ENCODE data around the gene GPR155. TPM values are rescaled to one million over a fixed set of nuclear protein-coding genes. Genes with fewer than 3 reads are reported as not detected.
A peak's percentile ranks its signal among the peaks of the same experiment; 100 is the strongest.
"Not testable (repeated sequence)": the region's sequence is repeated elsewhere in the genome, so short reads cannot be mapped to it uniquely, and the experiment has no call there.

GPR155 gene
- total RNA-seq, 1 donor from 2014 or later, result 3.7 TPM

DNA sequence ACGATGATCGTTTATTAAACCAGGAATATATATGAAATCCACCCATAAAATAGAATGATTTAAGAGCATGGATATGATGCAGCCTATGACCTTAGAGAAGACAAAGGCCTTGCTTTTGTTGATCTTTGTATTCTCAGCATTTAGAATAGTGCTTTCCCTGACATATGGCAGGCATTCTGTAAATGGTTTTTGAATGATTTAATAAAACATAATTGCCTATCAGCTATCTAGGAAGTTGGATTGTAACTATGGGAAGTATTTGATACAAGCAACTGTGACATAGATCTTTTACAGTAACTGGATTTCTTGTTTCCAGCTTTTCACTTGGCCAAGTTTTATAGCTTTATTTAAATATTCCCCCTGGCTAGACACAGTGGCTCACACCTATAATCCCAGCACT, 5.1 kb upstream of the GPR155 start:
- no peak for ATAC-seq

DNA sequence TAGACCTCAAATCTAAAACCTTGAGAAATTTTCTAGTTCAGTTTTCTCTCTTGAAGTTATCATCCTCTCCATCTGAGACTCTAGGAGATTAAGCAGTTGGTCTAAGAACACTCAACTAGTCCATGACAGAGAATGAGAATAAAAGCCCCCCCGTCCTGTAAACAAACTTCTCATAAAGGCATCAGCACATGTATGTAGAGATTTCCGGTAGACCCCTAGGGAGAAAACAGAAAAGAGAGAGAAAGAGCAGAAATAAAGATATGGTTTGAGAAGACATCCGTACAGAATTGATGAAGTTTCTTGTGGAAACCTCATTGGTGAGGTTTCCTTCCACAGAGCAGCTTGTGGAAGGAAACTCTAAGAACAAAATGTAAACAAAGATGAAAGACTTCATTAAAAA, 3.2 kb upstream of the GPR155 start:
- no peak for ATAC-seq

DNA sequence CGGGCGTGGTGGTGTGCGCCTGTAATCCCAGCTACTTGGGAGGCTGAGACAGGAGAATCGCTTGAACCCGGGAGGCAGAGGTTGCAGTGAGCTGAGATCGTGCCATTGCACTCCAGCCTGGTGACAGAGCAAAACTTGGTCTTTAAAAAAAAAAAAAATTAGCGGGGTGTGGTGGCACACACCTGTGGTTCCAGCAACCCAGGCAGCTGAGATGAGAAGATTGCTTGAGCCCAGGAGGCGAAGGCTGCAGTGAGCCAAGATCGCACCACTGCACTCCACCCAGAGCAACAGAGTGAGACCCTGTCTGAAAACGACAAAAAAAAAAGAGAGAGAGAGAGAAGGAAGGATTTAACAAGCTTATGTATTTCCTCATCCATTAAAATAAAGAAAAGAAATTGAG, 2.7 kb upstream of the GPR155 start:
- ATAC-seq, result not testable (repeated sequence)

DNA sequence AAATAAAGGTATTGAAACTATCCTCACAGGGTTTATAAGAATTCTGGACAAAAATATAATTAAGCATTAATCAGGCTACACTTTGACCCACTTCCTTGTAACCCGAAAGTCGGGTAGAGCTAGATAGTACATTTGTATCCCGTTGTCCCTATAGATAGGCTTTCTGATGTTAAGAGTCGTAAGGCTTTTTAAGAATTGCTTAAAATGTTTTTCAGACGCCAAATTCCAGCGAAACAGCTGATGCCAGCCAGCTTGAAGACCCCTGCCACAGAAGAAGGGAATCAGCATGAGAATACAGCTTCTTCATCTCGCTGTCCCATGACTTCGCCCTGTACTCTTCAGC, 962 bp upstream of the GPR155 start:
- no peak for ATAC-seq

DNA sequence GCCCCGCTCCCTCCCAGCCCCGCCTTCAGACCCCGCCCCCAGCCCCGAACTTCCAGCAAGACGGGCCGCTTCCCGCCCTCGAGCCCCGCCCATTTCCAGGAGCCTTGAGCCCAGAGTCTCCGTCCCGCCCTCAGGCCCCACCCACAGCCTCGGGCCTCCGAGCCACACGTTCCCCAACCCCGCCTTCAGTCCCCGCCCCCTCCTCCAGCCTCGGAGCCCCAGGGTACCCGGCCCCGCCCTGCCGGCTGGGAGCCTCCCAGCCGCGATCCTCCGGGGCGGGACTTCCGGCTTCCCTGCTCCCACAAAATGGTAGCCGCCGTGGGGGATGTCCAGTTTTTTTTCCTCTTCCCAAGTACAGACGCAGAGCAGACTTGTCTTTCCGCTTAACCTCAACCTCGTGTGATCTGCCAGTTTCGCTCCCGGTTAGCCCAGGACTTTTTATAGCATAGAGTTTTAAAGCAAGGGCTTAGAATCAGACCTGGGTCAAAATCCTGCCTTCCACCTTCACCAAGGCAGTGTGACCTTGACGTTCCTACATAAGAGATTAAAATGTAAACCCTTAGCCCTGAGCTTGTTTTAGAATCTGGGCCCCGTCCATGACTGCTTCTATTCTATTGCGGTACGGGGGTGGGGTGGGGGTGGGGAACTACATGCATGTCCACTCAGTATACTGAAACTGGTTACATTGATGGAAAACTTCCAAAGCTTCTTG, 435 bp upstream of the GPR155 start:
- peak; percentile 100 for ATAC-seq

DNA sequence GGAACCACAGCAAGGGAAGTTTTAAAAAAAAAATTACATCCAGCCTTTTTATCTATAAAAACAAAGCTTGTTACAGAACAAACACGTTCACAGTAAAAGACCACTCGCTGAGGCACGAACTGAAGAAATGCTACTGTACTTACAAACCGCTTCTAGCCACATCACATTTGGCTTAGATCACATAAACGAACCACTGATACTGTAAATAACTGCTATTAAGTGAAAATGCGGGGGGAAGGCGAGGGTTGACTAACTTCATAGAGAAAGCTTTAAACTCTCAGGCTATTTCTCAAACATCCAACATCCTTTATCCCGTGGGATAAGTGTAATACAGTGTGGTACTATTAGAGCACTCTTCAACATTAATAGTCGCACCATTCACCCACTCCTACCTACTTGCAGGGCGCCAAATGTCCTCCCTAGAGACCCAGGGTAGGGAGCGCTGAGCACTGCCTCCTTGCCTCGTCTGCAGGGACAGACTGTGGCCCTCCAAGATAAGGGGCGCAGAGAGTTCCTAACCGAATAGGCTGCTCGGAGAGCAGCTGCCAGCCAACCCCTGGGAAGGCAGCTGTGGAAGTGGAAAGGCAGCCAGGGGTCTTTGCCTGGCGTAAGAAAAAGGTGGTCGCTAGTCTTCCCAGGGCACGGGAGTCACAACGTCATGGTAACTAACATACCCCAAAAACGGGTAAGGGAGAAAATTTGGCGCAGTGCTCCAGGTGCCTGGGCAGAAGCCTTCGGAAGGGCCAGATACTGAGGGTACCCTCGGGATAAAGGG, 854 bp downstream of the GPR155 start:
- ATAC-seq, result no peak

DNA sequence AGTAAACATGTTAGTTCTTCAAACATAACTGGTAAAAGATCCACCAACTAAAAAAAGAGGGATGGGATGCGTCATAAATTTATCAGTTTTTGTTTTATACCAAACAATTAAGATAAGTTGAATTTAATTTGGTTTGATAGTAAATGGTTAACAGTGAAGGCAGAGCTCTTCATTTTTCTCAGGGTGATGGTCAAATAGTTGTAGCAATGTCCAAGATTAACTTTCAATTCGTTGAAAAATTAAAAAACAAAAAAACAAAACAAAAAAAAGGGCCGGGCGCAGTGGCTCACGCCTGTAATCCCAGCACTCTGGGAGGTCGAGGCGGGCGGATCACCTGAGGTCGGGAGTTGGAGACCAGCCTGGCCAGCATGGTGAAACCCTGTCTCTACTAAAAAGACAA, 1.8 kb downstream of the GPR155 start:
- ATAC-seq, result not testable (repeated sequence)

DNA sequence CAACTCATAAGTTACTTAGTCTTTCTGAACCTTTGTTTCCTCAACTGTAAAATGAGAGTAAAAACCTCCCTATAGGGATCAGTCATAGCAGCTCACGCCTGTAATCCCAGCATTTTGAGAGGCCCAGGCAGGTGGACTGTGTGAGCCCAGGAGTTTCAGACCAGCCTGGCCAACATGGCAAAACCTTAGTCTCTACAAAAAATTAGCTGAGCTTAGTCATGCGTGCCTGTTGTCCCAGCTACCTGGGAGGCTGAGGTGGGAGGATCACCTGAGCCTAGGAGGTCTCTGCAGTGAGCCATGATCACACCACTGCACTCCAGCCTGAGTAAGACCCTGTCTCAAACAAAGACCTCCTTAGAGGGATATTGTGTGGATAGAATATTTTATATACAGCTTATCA, 2.3 kb downstream of the GPR155 start:
- ATAC-seq, result no peak

DNA sequence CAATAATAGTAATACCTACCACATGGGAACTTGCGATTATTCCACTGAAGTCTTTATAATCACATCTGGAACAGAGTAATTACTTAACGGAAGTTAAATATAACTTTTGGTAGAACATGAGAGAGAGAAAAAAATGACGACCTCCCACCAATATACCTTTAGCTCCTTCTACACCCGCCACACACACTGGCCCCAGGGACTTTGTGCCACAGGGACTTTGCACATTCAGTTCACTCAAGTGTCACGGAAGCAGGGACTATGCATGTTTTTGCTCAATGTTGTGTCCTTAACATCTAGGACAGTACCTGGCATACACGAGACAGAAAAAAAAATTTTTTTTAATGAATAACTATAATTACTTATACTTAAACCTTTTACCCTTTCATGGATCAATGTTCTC, 4.0 kb downstream of the GPR155 start:
- ATAC-seq, result no peak

DNA sequence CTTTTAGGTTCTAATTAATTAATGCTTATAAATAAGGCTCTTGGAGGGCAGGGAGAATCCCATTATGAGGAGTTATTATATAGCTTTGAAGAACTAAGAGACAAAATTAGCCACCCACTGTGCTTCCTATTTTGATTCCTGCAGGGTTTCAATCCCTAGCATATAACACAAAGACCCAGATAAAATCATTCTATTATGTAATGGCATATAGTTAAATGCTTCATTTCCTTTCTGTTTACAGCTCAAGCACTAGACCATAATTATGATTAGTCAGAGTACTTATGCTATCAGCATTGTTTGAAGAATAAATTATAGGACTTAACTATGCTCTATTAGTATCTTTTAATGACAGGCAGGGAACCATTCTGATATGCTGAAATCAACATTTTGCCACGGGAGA, 9.1 kb downstream of the GPR155 start:
- no peak for ATAC-seq

DNA sequence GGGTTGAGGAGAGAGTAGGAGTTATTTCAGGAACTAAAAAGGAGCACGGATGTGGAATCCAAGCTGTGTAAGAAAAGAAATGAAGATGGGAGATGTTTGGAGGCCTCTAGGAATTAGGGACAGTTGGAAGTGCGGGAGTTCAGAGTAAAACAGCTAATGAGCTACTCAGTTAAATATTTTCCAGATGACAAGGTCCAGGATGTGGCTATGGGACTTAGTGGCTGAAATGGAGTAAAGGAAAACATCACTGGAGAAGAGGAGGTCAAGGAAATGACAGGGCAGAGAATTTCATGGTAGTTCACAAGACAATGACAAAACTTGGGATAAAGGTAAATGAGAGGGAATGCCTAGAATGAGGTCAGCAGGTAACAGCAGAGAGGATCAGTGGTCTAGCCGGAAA, 13.0 kb downstream of the GPR155 start:
- no peak for ATAC-seq

DNA sequence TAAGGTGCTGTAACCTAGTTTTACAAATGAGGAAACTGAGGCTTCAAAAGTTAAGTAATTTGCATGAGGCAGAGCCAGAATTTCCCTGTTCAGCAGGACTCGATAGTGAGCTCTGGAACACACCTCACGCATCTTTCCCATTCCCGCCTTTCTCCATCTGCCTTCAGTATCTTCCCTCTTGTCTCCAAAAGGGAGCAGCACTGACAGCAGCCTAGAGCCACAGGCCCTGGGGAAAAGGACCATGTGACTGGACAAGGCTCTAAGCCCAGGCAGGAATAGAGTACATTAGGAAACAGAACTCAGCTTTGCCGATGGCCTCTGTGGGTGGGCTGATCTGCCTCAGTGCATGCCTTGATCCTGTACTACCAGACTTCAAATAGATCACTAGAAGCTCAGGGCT, 21.5 kb downstream of the GPR155 start:
- no peak for ATAC-seq

DNA sequence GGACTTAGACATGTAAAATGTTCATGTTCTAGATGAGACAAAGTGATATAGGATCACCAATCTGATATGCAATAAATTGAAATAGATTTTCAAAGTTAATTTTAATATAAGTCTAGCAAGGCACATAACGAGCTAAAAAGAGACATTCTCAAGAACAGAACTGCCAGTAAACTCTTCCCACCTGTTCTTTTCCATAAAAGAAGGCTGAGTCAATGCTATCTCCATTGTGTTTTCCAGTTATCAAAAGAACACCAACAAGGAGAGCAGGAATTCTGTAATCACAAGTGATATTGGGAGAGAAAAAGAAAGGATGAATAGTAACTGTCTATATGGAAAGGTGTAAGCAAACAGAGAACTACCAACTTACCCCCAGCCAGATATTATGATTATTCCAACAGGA, 25.6 kb downstream of the GPR155 start:
- no peak for ATAC-seq

DNA sequence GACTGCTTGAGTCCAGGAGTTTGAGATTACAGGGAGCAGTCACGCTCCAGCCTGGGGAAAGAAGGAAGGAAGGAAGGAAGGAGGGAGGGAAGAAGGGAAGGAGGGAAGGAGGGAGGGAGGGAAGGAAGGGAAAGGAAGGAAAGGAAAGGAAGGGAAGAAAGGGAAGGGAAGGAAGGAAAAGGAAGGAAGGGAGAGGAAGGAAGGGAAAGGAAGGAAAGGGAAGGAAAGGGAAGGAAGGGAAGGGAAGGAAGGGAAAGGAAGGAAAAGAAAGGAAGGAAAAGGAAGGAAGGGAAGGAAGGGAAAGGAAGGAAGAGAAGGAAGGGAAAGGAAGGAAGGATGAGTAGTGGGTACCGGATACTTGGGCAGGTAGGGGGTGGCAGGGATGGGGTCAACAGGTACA, 32.3 kb downstream of the GPR155 start:
- ATAC-seq, result no peak

DNA sequence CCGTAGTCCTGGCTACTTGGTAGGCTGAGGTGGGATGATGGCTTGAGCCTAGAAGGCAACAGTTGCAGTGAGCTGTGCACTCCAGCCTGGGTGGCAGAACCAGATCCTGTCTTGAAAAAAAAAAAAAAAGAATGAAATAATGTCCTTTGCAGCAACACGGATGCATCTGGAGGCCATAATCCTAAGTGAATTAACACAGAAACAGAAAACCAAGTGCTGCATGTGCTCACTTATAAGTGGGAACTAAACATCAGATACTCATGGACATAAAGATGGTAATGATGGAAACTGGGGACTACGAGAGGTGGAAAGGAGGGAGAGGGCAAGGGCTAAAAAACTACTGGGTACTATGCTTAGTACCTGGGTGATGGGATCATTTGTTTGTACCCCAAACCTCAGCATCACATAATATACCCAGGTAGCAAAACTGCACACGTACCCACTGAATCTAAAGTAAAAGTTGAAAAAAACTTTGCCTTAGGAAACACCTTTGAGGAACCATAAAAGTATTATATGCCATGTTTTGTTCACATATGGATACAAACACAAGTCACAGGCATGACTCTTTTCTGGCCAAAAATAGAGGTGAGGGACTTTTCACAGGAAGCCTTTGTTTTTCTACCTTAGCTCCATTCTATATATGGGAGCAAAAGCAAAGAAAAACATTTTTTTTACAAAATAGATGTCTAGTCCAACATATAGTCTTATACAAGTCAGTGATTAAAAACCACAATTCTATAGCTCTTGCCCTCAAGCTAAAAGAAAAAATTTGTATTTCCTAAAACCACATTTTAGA, 36.6 kb downstream of the GPR155 start:
- ATAC-seq, result no peak

DNA sequence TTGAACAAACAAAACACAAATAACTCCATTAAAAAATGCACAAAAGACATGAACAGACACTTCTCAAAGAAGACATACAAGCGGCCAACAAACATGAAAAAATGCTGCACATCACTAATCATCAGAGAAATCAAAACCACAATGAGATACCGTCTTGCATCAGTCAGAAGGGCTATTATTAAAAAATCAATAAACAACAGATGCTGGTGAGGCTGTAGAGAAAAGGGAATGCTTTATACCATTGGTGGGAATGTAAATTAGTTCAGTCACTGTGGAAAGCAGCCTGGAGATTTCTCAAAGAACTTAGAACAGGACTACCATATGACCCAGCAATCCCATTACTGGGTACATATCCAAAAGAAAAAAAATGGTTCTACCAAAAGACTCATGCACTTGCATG, 37.8 kb downstream of the GPR155 start:
- ATAC-seq, result no peak

DNA sequence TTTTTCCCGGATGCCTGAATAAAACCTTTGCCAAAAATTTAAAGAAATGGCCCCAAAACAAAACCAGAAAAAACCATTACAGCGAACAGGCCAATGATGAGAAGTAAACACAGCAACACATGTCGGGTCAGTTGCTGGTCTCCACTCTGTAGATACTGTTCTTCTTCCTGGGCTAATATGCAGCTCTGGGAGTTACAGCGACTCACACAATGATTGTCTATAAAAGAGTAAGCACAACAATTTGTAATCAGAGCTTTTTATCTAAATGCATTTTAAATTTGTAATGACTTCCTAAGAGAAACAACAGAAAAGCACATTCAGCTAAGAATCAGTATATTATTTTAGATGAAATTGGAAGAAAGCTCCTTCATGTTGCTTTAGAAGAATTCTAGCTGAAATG, 40.3 kb downstream of the GPR155 start:
- ATAC-seq, result no peak

DNA sequence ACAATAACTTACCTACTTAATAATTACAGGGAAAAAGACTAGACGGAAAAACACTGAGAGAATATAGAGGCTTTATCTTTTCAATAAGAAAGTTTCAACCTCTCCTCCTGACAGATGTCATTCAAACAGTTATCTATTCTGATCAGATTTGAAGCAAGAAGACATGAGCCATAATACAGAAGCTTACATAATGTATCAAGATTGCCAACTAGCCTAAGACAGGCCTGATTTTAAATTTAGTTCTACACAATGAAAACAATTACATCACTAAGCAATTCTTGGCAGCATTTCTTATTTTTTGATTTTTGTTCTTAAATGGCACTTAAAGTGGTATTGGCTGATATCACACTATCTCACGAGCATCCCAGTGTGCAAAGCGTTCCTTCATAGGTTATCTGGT, 41.6 kb downstream of the GPR155 start:
- ATAC-seq, result no peak

DNA sequence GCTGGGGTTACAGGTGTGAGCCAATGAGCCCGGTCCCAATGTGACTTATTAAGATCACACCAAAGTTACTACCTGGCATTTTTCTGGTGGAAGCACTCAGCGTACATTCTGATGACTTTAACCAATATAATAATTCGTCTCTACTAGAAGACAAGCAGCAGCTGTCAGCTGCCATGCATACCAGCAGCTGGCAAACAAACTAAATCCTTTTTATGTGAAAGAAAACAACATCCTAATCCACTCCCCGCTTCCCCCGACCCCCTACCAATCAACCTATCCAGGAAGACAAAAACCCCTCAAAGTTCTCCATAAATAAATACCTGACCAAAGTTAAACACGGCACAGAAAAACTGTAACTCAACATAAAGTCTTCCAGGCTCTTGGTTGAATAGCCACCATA, 42.1 kb downstream of the GPR155 start:
- no peak for ATAC-seq

DNA sequence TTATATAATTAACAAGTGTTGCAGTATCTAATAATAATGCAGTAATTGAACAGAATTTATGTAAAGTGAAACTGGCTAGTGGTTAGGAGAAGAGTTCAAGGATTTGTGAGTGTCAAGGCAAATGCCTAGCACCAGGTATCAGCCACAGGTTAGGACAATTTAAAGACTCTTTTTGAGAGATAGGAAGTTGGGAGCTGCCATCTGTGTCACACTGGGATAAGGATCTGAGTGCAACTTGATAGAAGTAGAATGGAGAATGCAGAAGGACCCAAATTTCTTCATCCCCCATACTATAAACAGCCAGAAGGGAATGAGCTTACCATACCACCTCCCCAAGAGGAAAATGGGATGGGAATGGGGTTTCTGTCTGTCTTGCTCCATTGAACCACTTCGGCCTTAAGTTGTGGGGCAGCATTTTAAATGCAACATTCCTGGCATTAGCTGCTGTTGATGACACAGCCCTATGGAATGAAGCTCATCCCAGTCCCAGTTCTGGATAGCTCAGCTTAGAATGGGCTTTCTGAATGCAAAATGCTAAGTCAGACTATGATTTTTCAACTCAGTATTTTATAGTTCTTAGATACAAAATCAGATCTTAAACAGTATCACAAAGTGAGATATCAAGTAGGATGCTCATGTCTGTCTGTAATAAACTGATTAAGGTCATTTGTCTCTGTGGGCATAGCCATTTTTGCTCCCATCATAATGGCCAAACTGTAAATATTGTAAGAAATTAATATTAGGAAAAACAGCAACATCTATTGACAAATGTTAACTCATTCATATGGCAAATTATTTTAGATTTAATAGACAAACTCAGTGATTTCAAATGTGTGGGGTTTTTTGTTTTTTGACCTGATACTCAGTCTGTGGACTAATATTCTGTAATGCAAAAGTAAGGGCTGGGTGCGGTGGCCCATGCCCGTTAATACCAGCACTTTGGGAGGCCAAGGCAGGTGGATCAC, 44.0 kb downstream of the GPR155 start:
- no peak for ATAC-seq

DNA sequence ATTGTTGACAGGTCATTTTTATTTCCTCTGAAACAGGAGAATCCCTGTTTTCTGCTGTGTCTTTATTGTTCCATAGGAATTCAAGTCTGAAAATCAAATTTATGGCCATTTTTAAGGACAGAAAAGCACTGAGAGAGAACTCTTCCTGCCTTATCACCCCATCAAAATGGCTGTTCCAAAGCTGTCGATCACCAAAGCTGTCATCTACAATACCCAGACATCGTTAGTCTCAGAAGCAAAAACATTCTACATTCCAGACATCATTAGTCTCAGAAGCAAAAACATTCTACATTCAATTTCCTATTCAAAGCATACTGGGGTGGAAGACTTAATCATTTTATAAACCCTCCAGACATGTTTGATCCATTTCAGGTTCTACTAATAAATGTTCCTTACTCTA, 46.9 kb downstream of the GPR155 start:
- ATAC-seq, result no peak

DNA sequence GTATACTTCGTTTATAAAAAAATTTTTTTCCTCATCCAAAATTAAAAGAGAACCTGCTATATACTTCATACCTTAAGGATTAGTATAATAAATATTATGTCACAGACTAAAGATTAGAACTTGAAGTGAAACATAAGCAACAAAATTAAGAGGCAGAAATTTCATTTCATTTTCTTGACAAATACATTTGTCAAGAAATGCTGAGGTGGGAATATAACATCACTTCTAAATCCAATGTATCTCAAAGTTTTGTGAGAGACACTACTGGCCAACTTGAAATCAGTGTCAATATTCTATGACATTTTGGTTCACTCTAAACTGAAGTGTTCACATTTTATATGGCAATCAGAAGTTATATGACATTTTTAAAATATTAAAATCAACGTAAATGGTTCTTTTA, 47.5 kb downstream of the GPR155 start:
- ATAC-seq, result no peak
